ENCODE data around the gene KIF3A.

KIF3A gene

DNA sequence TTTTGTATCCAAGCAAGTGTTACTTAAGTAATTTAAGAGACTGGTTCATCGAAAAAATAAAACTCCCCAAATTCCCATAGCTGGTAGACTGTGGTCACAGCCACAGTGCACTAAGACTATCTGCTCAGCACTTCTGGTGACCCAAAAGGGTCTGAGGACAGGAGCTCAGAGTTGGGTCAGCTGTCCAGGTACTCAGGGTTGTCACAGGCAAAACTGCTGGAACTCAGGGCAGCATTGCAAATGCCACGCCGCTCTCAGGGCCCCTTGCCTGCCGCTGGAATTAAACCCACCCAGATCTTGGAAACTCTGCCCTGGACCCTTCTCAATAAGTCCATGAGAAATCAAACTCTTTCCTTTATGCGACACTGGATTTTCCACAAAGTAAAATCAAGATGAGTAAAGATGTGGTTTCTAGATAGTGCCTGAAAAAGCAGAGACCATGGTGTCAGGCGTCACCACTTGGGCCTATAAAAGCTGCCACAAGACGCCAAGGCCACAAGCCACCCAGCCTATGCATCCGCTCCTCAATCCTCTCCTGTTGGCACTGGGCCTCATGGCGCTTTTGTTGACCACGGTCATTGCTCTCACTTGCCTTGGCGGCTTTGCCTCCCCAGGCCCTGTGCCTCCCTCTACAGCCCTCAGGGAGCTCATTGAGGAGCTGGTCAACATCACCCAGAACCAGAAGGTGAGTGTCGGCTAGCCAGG lies 79.5 kb downstream of the KIF3A start, which contains the start of gene IL13:
Gene IL13 (plus strand): TSS at position 498 of the 705 bp plus-strand sequence. CDS start 14 bp downstream, at position 512.
- H4K20me1 ChIP-seq (ENCODE audit: control insufficient read depth, insufficient read depth, low read depth, low read length) = no peaks in the 10 kb centered on the region

DNA sequence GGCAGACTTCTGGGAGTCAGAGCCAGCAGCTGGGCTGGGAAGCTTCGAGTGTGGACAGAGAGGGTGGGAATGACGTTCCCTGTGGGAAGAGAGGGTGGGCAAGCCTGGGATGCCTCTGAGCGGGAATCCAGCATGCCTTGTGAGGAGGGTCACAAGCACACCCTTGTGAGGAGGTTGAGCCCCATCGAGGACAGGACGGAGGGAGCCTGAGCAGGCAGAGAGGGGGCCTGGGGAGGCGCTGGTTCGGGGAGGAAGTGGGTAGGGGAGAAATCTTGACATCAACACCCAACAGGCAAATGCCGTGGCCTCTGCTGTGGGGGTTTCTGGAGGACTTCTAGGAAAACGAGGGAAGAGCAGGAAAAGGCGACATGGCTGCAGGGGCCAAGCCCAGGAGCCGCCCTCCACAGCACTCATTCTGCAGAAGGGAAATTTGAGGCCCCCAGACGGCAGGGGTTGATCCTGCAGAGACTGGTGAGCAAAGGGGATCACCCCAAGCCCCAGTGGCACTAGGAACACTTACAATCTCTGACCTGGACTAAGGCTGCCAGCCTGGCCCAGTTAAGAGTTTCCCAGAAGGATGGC lies 80.5 kb downstream of the KIF3A start:
- H3K9me2 ChIP-seq (replicated peaks; ENCODE audit: control insufficient read depth, low read length) = no peaks in the 10 kb centered on the region
- H4K20me1 ChIP-seq (ENCODE audit: control insufficient read depth, insufficient read depth, low read depth, low read length) = no peaks in the 10 kb centered on the region
- no peak overlapping the region for H3K4me3 ChIP-seq (ENCODE audit: low read length)
- H3K79me2 ChIP-seq (ENCODE audit: control insufficient read depth, low read length) = no peaks in the 10 kb centered on the region
- H3K9me3 ChIP-seq (ENCODE audit: control insufficient read depth, insufficient read depth, low read length) = no peaks in the 10 kb centered on the region
- H3K27me3 ChIP-seq (ENCODE audit: control insufficient read depth, low read length) = peaks cover 6% of the 10 kb centered on the region; the same call in 1 of the 2 replicates
- no peaks in the 10 kb centered on the region for H3K36me3 ChIP-seq (ENCODE audit: control insufficient read depth, low read length)
- no peak overlapping the region for H3K4me2 ChIP-seq (ENCODE audit: low read length)
- no peaks in the 10 kb centered on the region for H3F3A ChIP-seq (ENCODE audit: control insufficient read depth, insufficient read depth)
- no peaks in the 10 kb centered on the region for H3K4me1 ChIP-seq (ENCODE audit: control insufficient read depth, low read length)
- TF ChIP-seq, protein P1, sequence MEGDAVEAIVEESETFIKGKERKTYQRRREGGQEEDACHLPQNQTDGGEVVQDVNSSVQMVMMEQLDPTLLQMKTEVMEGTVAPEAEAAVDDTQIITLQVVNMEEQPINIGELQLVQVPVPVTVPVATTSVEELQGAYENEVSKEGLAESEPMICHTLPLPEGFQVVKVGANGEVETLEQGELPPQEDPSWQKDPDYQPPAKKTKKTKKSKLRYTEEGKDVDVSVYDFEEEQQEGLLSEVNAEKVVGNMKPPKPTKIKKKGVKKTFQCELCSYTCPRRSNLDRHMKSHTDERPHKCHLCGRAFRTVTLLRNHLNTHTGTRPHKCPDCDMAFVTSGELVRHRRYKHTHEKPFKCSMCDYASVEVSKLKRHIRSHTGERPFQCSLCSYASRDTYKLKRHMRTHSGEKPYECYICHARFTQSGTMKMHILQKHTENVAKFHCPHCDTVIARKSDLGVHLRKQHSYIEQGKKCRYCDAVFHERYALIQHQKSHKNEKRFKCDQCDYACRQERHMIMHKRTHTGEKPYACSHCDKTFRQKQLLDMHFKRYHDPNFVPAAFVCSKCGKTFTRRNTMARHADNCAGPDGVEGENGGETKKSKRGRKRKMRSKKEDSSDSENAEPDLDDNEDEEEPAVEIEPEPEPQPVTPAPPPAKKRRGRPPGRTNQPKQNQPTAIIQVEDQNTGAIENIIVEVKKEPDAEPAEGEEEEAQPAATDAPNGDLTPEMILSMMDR (IDR thresholded peaks at IDR 0.05; ENCODE audit: low read depth, low read length, poor library complexity, severe bottlenecking) = no peak
- no peak for TF ChIP-seq EZH2phosphoT487 (IDR thresholded peaks at IDR 0.05; ENCODE audit: borderline replicate concordance, low read length)
- no peak overlapping the region for H3K27ac ChIP-seq (ENCODE audit: low read depth, low read length)

More for the DNA sequence above, 79.5 kb downstream of the KIF3A start, which contains the start of gene IL13:
- Histone ChIP-seq H3K36me3 (ENCODE audit: control insufficient read depth, low read length) (no peaks in the 10 kb centered on the region), H3K27me3 (ENCODE audit: control insufficient read depth, low read length) (peaks cover 5% of the 10 kb centered on the region; the same call in 1 of the 2 replicates), H3K4me2 (ENCODE audit: low read length) (no peak within 1 kb of the TSS), H3K9me3 (ENCODE audit: control insufficient read depth, insufficient read depth, low read length) (no peaks in the 10 kb centered on the region), H3K4me1 (ENCODE audit: control insufficient read depth, low read length) (no peaks in the 10 kb centered on the region), H3F3A (ENCODE audit: control insufficient read depth, insufficient read depth) (no peaks in the 10 kb centered on the region), H3K79me2 (ENCODE audit: control insufficient read depth, low read length) (no peaks in the 10 kb centered on the region), H3K9me2 (replicated peaks; ENCODE audit: control insufficient read depth, low read length) (no peaks in the 10 kb centered on the region), H3K27ac (ENCODE audit: low read depth, low read length) (no peak within 1 kb of the TSS), H3K4me3 (ENCODE audit: low read length) (no peak within 1 kb of the TSS)
- no peak for TF ChIP-seq EZH2phosphoT487 (IDR thresholded peaks at IDR 0.05; ENCODE audit: borderline replicate concordance, low read length)
- TF ChIP-seq, protein P1 (IDR thresholded peaks at IDR 0.05; ENCODE audit: low read depth, low read length, poor library complexity, severe bottlenecking) = no peak

DNA sequence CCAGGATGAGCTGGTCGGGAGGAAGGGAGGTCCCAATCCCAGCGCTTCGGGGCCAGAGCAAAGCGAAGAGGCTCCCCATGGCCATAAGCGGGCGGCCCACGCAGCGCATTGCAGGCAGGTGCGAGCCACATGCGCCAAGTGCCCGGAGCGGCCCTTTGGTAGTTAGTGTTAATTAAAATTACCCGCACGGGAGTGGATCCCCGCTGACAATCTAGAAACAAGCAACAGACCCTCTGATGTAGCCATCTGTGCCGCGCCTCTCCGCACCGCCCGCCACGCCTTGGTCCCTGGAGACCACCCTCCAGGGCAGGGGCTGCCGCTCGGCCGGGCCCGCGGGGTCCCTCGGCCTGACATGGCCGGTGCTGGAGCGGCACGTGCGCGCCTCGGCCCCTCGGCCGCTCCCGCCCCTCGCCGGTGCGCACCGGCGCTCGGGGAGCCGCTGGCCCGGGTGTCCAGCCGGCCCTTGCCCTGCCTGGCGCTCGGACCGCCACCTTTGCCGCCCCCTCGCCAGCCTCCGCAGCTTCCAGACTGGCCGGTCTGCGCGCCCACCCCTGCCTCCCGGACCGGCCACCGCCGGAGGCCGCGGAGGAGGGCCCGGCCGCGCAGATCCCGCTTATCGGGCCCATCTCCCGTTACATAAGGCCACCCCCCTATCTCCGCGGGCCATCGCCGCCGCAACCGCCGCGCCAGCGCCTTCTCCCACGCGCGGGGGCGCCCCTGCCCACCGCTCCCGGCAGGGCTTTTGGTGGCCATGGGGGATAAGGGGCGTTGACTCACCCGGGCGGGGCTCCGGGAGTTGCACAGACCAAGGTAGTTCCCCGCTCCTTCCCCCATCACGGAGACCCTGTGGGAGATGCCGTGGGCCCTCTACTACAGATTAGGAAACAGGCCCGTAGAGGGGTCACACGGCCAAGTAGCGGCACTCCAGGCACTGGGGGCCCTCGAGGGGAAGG lies 81.2 kb downstream of the KIF3A start:
- no peak overlapping the region for H3K4me3 ChIP-seq (ENCODE audit: low read length)
- H3K4me2 ChIP-seq (ENCODE audit: low read length) = no peak overlapping the region
- no peaks in the 10 kb centered on the region for H3F3A ChIP-seq (ENCODE audit: control insufficient read depth, insufficient read depth)

More for the DNA sequence above, 81.2 kb downstream of the KIF3A start:
- TF ChIP-seq, protein P1 (IDR thresholded peaks at IDR 0.05; ENCODE audit: low read depth, low read length, poor library complexity, severe bottlenecking) = no peak
- TF ChIP-seq EZH2phosphoT487 (IDR thresholded peaks at IDR 0.05; ENCODE audit: borderline replicate concordance, low read length) = no peak
- Histone ChIP-seq H4K20me1 (ENCODE audit: control insufficient read depth, insufficient read depth, low read depth, low read length) (no peaks in the 10 kb centered on the region), H3K4me1 (ENCODE audit: control insufficient read depth, low read length) (no peaks in the 10 kb centered on the region), H3K9me3 (ENCODE audit: control insufficient read depth, insufficient read depth, low read length) (no peaks in the 10 kb centered on the region), H3K27ac (ENCODE audit: low read depth, low read length) (no peak overlapping the region), H3K36me3 (ENCODE audit: control insufficient read depth, low read length) (no peaks in the 10 kb centered on the region), H3K79me2 (ENCODE audit: control insufficient read depth, low read length) (no peaks in the 10 kb centered on the region), H3K27me3 (ENCODE audit: control insufficient read depth, low read length) (peaks cover 7% of the 10 kb centered on the region; the same call in 1 of the 2 replicates), H3K9me2 (replicated peaks; ENCODE audit: control insufficient read depth, low read length) (no peaks in the 10 kb centered on the region)
